Activated CD4-positive, alpha-beta T cell treated with anti-CD3 and anti-CD28 coated beads, Interleukin-2, amount 50 U/mL, for 24 hours (primary cell): ENCODE measurements around the gene KCNS1.
"Not testable (repeated sequence)": the region's sequence is repeated elsewhere in the genome, so short reads cannot be mapped to it uniquely, and the experiment has no call there.

Experiments
- DNase-seq, 2 donors: peaks; one replicate each; pipeline ENCODE4 v3.0.0-alpha.2; 2020; ENCODE audit warnings: low read depth in 1 of 2, low spot score in 1 of 2

Gene KCNS1

GRCh38 chr20:45080867-45081624 lies 19.9 kb downstream of the KCNS1 start:
- no peak for DNase-seq

- no peak for DNase-seq
Measured at GRCh38 chr20:45077559-45077958, 23.4 kb downstream of the KCNS1 start.

GRCh38 chr20:45073221-45073620 lies 27.7 kb downstream of the KCNS1 start:
- no peak for DNase-seq

GRCh38 chr20:45072066-45072465 lies 28.9 kb downstream of the KCNS1 start:
- no peak for DNase-seq

GRCh38 chr20:45070932-45071632 lies 29.8 kb downstream of the KCNS1 start:
- DNase-seq: no peak

GRCh38 chr20:45069261-45069660 lies 31.7 kb downstream of the KCNS1 start:
- no peak for DNase-seq

- DNase-seq: no peak
Measured at GRCh38 chr20:45067558-45067957, 33.4 kb downstream of the KCNS1 start.

- no peak for DNase-seq
Measured at GRCh38 chr20:45067087-45067486, 33.8 kb downstream of the KCNS1 start.

- no peak for DNase-seq
Measured at GRCh38 chr20:45066372-45066771, 34.6 kb downstream of the KCNS1 start.

GRCh38 chr20:45064812-45065211 lies 36.1 kb downstream of the KCNS1 start:
- DNase-seq: no peak

- not testable (repeated sequence) for DNase-seq
Measured at GRCh38 chr20:45063107-45063506, 37.8 kb downstream of the KCNS1 start.

- no peak for DNase-seq
Measured at GRCh38 chr20:45061244-45061643, 39.7 kb downstream of the KCNS1 start.

GRCh38 chr20:45060294-45060693 lies 40.6 kb downstream of the KCNS1 start:
- no peak for DNase-seq

GRCh38 chr20:45059022-45059728 lies 41.8 kb downstream of the KCNS1 start:
- DNase-seq: no peak

- DNase-seq: no peak
Measured at GRCh38 chr20:45058168-45058850, 42.6 kb downstream of the KCNS1 start.

GRCh38 chr20:45056473-45057173 lies 44.3 kb downstream of the KCNS1 start:
- no peak for DNase-seq

GRCh38 chr20:45055056-45055455 lies 45.9 kb downstream of the KCNS1 start:
- DNase-seq: no peak

- no peak for DNase-seq
Measured at GRCh38 chr20:45053430-45054351, 47.2 kb downstream of the KCNS1 start.

GRCh38 chr20:45052698-45053429 lies 48.1 kb downstream of the KCNS1 start:
- DNase-seq: no peak
